ENCODE data around the gene FGFR3.

FGFR3 gene

DNA sequence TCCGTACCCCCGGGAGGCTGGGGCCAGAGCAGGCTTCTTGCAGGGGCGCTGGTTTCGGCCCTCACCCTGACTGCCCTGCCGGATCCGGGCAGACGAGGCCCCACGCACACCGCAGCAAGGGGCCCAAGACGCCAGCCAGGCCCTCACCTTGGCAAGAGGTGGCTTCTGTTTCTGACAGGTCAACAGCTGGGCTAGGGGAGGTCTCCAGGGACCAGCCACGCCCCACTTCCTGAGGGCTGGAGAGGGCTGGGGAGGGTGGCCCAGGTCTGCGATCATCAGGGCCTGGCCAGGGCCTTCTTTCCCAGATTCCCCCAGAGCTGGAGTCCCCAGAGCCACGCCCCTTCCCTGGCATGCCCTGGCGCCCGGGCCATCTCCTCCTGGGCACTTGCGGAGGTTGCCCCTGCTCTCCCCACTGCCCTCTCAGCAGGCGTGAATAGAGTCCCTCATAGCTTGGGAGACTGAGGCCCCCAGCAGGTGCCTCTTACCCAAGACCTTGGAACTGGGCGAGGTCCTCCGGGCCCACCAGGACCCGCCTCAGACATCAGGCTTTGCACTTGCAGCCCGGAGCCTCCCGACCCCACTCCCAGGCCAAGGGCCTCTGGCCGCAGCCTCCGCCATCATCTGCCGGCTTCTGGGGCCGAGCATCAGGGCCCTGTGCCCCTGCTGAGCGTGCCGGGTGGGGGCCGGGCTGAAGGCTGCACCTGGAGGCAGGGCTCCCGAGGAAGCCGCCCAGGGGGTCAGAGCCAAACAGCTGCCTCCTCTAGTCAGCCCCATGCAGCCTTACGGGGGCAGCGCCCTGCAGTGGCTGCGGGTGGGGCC, 6.3 kb upstream of the FGFR3 start:
- no peak for DNase-seq (ENCODE audit: extremely low read depth in 1 of 2, low read depth in 1 of 2)

DNA sequence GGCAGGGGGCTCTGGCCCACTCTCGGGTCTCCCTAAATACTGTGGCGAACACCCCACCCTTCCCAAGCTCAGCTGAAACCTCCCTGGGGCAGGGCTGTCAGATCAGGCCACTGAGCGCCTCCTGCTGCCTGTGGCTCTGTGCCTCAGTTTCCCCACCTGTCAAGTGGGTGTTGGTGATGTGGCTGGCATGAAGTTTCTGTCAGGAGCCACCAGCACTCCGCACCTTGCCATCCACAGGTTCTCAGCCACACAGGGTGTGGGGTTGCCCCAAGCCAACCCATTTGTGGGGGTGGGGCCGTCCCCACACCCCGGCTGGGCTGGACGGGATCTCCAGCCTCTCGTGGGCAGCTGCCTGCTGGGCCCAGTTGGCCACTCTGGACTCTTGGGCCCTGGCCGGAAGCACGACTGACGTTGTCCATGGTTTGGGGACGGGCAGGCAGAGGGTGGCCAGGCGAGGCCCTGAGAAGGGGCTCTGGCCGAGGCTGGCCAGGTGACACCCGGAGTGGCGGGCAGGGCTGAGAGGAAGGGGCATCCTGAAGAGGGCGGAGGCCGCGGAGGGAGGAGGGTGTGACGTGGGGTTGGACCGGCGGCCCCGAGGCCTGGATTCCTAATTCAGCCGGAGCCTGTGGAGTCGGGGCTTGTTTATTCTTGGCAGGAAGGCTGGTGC, 5.5 kb upstream of the FGFR3 start:
- no peak for DNase-seq (ENCODE audit: extremely low read depth in 1 of 2, low read depth in 1 of 2)

DNA sequence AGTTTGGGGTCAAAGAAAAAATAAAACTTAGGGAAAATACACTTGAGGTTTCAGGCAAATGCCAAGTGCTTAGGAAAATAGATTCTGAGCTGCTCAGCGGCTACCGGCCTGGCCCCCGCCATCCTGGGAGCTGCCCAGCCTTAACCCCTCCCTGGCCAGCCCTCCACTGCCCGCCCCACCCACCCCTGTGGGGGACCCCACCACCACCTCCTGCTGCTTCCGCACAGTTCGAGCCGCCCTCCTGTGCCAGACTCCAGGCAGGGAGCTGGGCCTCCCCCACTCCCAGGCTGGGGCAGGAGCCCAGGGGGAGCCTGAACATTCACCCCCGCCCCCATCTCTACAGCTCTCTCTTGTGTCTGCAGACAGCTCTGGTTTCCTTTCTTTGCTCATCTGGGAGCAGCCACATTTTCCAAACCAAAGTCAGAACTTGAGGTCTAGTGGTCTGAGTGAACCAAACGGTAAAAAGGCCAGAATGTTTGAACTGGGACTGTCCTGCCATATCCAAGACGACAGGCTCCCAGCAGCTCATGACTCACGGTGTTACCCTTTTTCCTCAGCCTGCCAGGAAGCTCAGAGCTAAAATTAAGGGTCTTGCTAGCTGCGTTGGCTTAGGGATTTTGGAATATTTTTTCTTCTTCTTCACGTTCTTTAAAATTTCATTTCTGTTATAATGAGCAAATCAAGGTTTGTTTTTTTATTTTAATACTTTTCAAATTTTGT, 4.7 kb upstream of the FGFR3 start:
- no peak for DNase-seq (ENCODE audit: extremely low read depth in 1 of 2, low read depth in 1 of 2)

DNA sequence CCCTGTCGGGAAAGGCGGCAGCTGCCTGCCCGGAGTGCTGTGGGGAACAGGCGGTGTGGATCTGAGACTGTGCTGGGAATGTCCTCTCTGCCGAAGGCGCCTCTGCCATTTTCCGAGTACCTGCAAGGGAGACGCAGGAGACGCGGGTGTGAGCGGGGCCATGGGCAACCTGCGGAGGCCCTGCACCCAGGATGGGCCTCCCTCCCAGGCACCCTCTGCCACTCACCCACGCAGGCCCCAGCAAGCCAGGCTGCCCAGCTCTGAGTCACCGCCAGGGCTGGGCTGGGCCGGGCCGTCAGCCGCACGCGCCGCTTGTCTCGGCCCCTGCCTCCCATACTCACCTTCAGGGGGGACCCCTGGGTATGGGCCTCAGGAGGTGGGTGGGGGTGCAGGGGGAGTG, 3.5 kb upstream of the FGFR3 start:
- no peak for DNase-seq (ENCODE audit: extremely low read depth in 1 of 2, low read depth in 1 of 2)

GRCh38 chr4:1790005-1790404, 3.1 kb upstream of the FGFR3 start:
- no peak for DNase-seq (ENCODE audit: extremely low read depth in 1 of 2, low read depth in 1 of 2)

DNA sequence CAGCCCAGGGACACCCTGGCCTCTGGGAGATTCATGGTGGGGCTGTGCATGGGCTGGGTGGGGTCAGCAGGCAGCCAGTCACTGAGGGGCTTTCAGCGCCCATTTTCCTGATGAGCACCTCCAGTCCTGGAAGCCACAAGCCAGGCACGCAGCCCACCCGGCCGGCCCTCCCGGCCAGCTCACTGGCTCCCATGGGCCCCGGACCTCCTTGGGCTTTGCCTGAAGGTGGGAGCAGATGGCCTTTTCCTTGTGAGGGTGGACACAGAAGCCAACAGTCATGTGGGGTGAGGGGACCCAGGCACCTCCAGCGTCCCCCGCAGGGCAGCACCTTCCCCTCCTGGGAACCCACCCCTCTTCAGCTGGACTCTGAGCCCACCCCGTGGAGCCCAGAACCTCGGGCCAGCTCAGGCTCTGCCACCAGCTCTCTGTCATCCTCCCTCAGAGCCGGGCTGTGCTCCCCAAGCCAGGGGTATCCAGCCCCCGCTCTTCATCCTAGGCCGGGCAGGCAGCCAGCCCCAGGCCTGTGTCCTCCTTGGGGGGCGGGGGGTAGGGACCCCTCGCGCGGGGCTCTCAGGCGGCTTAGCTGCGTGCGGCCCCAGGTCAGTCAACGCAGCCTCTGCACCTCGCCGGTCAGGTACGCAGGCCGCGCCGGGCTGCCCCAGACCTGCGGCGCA, 798 bp upstream of the FGFR3 start:
- no peak for DNase-seq (ENCODE audit: extremely low read depth in 1 of 2, low read depth in 1 of 2)

GRCh38 chr4:1793496-1793840, 375 bp downstream of the FGFR3 start:
- peak in 1 of 2 donors; percentile 22 for DNase-seq (ENCODE audit: extremely low read depth in 1 of 2, low read depth in 1 of 2)

GRCh38 chr4:1793940-1794808, 1.1 kb downstream of the FGFR3 start:
- no peak for DNase-seq (ENCODE audit: extremely low read depth in 1 of 2, low read depth in 1 of 2)

DNA sequence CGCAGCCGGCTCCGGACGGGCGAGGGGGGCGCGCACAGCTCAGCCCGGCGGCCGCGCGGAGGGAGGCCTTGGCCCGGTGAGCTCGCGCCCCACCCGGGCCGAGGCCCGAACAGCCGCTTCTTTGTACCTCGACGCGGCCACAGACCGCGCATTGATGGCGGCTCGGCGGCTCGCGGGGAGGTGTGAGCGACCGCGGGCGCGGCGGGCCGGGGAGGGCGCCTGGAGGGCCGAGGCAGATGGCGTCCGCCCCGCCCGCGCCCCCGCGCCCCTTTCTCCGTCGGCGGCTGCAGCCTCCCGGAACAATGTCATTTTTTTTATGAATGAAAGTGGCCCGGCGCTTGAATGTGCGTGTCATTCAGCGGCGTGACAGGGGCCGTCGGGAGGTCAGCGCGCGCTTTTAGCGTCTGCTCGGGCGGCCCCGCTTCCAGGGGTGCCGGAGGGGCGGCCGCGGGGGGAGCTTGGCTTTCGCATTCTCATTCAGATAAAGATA, 1.8 kb downstream of the FGFR3 start:
- no peak for DNase-seq (ENCODE audit: extremely low read depth in 1 of 2, low read depth in 1 of 2)

GRCh38 chr4:1795299-1796195, 2.5 kb downstream of the FGFR3 start:
- no peak for DNase-seq (ENCODE audit: extremely low read depth in 1 of 2, low read depth in 1 of 2)

DNA sequence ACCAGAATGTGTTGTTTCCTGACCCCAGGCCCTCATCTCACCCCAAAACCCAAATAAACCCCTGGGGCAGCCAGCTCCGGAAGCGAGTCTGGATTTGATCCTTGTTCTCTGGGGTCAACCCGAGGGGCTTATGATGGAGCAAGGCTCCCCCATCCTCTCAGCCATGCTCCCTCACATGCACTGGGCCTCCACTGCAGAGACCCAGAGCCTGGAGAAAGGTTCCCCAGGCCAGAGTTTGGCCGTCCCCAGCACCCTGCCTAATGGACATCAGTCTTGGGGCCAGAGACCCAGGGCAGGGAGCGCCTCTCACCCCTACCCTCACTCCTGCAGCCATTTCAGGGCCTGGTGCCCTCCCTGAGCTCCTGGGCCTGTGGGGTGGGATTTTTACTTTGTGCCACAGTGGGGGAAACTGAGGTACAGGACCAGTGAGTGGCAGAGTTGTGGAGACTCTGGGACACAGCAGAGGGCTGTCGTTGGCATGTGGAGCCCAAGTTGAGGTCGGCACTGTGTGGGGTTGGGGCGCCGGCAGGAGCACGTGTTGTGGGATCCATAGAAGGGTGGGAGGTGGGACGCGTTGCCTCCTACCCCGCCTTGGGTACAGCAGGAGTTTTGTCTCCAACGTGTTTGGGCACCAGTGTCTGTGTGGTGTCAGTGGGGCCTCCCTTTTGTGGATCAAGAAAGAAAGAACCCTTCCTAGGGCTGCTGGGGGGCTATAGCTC, 3.6 kb downstream of the FGFR3 start:
- no peak for DNase-seq (ENCODE audit: extremely low read depth in 1 of 2, low read depth in 1 of 2)

DNA sequence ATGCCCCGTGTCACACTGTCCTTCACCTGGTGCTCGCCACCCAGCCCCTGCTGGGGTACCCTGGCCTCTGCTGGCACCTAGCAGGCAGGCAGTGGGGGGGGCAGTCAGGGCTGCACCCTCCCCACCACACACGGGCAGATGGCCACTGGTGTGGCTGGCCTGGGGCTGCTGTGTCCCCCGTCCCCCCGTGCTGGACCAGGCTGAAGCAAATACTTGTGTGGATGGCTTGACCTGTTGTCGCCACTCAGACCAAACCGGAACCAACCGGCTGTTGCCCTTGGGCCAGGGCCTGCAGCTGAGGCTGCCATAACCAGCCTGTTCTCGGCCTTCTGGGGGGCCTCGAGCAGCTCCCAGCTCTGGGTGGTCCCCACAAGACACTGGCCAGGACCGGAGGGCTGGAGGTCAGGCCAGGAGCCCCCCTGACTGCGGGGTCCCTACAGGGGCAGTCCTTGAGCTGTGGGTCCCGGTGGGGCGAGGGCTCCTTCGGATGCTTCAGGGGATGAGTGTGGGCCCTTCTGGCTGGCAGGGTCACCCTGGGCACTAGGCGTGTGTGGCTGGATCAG, 4.3 kb downstream of the FGFR3 start:
- DNase-seq (ENCODE audit: extremely low read depth in 1 of 2, low read depth in 1 of 2), result no peak

GRCh38 chr4:1797861-1798579, 4.9 kb downstream of the FGFR3 start:
- DNase-seq (ENCODE audit: extremely low read depth in 1 of 2, low read depth in 1 of 2), result no peak

- DNase-seq (ENCODE audit: extremely low read depth in 1 of 2, low read depth in 1 of 2), result no peak
Observed at GRCh38 chr4:1798580-1799386, 5.7 kb downstream of the FGFR3 start.

DNA sequence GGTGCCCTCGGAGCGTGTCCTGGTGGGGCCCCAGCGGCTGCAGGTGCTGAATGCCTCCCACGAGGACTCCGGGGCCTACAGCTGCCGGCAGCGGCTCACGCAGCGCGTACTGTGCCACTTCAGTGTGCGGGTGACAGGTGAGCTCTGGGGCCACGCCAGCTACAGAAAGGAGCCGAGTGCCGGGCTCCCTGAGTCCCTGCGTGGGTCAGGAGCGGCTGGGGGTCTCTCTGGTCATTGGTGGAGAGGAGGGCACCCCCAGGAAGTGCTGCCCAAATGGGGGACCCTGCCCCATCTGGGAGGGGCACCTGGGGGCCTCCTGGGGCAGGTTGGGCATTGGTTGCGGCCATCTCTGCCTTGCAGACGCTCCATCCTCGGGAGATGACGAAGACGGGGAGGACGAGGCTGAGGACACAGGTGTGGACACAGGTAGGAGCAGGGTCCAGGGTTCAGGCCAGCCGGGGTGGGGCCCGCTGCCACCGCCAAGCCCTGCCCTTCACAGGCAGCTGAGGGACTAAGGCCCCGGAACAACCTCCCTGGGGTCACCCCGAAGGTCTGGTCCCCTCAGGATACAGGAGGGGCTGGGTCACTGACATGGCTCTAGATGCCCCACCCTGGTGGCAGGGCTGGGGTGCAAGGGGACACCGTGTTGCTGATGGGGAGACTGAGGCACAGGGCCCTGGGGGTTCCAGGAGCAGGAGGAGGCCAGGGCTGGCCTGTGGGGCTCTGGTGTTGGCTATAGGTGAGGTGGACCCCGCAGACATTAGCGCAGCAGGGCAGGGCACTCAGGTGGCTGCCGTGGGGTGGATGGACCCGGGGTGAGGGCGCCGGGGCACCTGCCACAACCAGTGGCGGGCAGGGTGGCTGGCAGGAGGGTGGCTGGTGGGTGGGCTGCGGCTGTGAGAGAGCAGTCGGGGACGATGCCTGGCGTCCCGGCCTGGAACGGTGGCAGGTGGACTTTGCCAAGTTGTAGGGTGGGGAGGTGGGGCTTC, 6.6 kb downstream of the FGFR3 start:
- DNase-seq (ENCODE audit: extremely low read depth in 1 of 2, low read depth in 1 of 2), result no peak

DNA sequence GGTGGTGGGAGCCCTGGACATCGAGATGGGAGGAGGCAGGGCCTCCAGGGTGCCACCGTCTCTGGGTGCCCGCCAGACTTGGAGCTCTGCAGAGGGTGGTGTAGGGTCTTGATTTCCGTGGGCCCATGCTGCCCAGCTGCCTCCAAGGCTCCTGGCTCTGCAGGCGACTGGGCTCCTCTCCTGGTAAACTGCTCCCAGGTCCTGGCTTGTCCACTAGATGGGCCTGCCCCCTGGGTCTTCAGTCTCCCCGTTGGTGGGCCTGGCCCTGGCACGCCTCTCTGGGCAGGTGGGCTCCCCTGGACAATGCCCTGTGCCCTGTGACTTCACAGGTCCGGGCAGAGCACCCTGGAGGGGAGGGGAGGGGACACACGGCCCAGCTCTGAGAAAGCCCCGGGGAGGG, 7.7 kb downstream of the FGFR3 start:
- DNase-seq (ENCODE audit: extremely low read depth in 1 of 2, low read depth in 1 of 2), result no peak

All from activated CD8-positive, alpha-beta memory T cell treated with anti-CD3 and anti-CD28 coated beads for 1 hour (primary cell).